Measurements from ENCODE around the gene COL1A2.

The COL1A2 gene

DNA sequence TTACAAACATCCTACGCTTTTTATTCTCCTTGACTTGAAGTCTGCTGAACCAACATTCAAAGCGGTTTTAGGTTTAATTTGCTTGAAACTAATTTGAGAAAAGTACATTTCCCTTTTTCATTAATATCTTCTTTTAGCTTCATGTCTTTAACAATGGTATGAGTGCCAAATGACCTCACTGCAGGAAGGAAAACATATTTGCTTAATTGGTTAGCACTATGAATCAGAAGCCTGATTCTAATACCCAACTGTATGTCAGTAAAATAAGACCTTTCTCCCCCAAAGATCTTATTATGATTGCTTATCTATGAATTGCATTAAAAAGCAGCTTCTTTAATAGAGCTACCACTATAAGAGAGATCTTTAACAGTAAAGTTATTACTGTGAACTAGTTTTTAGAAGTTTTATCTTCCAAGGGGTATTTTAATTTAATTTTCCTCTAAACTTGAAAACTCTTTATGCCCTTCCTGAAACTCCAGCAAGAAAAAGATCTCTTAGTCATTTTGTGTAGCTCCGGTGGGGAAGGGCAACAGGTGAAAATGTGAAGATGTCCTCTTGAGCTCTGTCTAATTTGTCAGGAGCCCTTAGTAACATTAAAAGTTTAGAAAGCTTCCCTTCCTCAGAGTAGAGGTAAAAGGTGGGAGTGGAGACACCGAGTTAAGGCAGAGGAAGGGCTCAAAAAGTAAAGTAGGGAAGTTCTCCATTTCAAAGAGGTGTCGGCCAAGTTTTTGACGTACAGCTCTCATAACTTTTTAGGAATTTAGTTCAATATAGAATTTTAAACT is 6.1 kb downstream of the COL1A2 start:
- Histone ChIP-seq H3K4me3 (ENCODE audit: low read depth in 1 of 2, low read length in 1 of 2) (no peak overlapping the region), H3K27me3 (peaks cover 35% of the 10 kb centered on the region), H3K27ac (no peak overlapping the region), H3K4me1 (ENCODE audit: control insufficient read depth in 1 of 2, insufficient read depth in 1 of 2, low read depth in 1 of 2, low read length in 1 of 2) (no peaks in the 10 kb centered on the region), H3K9me3 (no peaks in the 10 kb centered on the region), H3K36me3 (no peaks in the 10 kb centered on the region)
- TF ChIP-seq, protein P1, sequence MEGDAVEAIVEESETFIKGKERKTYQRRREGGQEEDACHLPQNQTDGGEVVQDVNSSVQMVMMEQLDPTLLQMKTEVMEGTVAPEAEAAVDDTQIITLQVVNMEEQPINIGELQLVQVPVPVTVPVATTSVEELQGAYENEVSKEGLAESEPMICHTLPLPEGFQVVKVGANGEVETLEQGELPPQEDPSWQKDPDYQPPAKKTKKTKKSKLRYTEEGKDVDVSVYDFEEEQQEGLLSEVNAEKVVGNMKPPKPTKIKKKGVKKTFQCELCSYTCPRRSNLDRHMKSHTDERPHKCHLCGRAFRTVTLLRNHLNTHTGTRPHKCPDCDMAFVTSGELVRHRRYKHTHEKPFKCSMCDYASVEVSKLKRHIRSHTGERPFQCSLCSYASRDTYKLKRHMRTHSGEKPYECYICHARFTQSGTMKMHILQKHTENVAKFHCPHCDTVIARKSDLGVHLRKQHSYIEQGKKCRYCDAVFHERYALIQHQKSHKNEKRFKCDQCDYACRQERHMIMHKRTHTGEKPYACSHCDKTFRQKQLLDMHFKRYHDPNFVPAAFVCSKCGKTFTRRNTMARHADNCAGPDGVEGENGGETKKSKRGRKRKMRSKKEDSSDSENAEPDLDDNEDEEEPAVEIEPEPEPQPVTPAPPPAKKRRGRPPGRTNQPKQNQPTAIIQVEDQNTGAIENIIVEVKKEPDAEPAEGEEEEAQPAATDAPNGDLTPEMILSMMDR (IDR thresholded peaks at IDR 0.05): no peak

DNA sequence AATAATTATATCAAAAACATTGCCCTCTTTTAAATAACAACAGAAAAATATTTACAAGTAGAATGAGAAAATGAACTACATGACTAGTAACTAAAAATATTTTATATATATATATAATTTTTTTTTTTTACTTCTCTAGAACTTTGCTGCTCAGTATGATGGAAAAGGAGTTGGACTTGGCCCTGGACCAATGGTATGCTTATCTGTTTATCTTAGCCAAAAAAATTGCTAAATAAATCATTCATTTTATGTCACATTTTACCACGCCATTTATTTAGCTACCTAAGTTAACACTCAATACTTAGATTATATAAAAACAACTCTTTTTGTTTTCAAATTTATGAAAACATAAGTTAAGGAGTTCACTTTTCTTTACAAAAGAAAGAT is 6.7 kb downstream of the COL1A2 start:
- Histone ChIP-seq H3K27me3 (peaks cover 30% of the 10 kb centered on the region), H3K4me1 (ENCODE audit: control insufficient read depth in 1 of 2, insufficient read depth in 1 of 2, low read depth in 1 of 2, low read length in 1 of 2) (no peaks in the 10 kb centered on the region), H3K27ac (no peak overlapping the region), H3K36me3 (no peaks in the 10 kb centered on the region), H3K4me3 (ENCODE audit: low read depth in 1 of 2, low read length in 1 of 2) (no peak overlapping the region), H3K9me3 (no peaks in the 10 kb centered on the region)
- TF ChIP-seq, protein P1 (IDR thresholded peaks at IDR 0.05): no peak

DNA sequence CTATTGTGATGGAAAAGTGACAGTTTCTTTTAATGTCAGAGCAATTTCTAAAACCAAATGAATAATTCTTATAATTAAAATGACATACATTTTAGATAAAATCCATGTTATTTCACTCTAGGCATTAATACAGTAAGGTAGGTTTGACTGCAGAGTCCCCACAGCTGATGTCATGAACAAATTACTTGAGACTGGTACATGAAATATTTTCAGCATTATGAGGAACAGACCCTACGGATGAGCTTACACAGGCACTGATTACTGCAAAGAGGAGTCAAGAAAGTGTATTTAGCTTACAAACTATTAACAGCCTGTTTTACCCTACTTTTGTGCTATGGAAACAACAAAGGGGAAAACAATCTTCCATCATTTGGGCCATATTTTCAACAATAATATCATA is 8.9 kb downstream of the COL1A2 start:
- Histone ChIP-seq H3K36me3 (no peaks in the 10 kb centered on the region), H3K27ac (no peak overlapping the region), H3K27me3 (peaks cover 19% of the 10 kb centered on the region), H3K9me3 (no peaks in the 10 kb centered on the region), H3K4me1 (ENCODE audit: control insufficient read depth in 1 of 2, insufficient read depth in 1 of 2, low read depth in 1 of 2, low read length in 1 of 2) (no peaks in the 10 kb centered on the region), H3K4me3 (ENCODE audit: low read depth in 1 of 2, low read length in 1 of 2) (no peak overlapping the region)
- TF ChIP-seq, protein P1 (IDR thresholded peaks at IDR 0.05): no peak

DNA sequence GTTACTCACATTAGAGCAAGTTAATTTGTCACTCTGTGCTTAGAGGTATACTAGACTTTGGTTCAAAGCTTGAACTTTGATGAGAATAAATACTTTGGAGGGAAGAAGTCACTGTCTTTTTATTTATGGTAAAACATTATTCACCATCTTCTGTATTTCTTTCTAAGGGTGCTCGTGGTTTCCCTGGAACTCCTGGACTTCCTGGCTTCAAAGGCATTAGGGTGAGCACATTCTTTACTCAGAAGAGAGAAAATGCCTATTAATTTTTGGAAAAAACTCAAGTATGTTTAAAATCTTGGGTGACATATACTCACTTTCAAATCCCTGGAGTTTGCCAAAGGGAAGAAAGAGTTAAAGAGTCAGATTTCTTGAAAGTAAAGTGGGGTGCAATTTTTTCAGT is 10.8 kb downstream of the COL1A2 start:
- Histone ChIP-seq H3K36me3 (no peaks in the 10 kb centered on the region), H3K27me3 (peaks cover 10% of the 10 kb centered on the region)

DNA sequence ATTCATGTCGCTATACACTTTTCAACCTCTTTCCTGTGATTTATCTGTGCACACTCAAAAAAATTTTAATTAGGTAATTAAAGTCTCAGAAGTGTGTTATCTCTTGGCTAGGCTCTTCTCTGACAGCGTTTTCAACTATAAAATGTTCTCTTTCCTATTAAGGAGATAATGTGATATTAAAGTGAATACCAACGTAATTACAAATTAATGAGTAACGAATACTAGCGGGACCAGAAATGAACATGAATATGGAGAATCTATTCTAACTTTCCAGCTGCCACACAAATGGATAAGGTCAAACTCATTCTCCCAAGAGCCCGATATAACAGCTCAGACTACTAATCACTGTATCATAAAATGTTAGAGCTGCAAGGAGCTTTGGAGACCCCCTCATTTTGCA is 12.0 kb downstream of the COL1A2 start:
- Histone ChIP-seq H3K4me3 (ENCODE audit: low read depth in 1 of 2, low read length in 1 of 2) (no peak overlapping the region), H3K27ac (no peak overlapping the region), H3K9me3 (no peaks in the 10 kb centered on the region), H3K36me3 (no peaks in the 10 kb centered on the region), H3K4me1 (ENCODE audit: control insufficient read depth in 1 of 2, insufficient read depth in 1 of 2, low read depth in 1 of 2, low read length in 1 of 2) (no peaks in the 10 kb centered on the region), H3K27me3 (peaks cover 7% of the 10 kb centered on the region)
- TF ChIP-seq, protein P1 (IDR thresholded peaks at IDR 0.05): no peak

More for the DNA sequence above, 10.8 kb downstream of the COL1A2 start:
- no peak overlapping the region for H3K4me3 ChIP-seq (ENCODE audit: low read depth in 1 of 2, low read length in 1 of 2)
- H3K27ac ChIP-seq: no peak overlapping the region
- no peaks in the 10 kb centered on the region for H3K9me3 ChIP-seq
- H3K4me1 ChIP-seq (ENCODE audit: control insufficient read depth in 1 of 2, insufficient read depth in 1 of 2, low read depth in 1 of 2, low read length in 1 of 2): no peaks in the 10 kb centered on the region
- TF ChIP-seq, protein P1 (IDR thresholded peaks at IDR 0.05): no peak

Measured in neutrophil (primary cell).